Parathyroid adenoma (tissue), 2 donors: ENCODE data around the gene UAP1L1.

Experiments
- H2AFZ ChIP-seq: fragments of 300-600 bp; sonication (generic); one replicate; pipeline ENCODE4 v1.7.0; 2017; ENCODE audit warnings: antibody characterized with exemption, mild to moderate bottlenecking
- H3K27ac ChIP-seq: fragments of 300-600 bp; sonication (generic); one replicate; pipeline ENCODE4 v1.7.0; 2017
- H3K27me3 ChIP-seq: fragments of 300-600 bp; sonication (generic); one replicate; pipeline ENCODE4 v1.7.0; 2017; ENCODE audit warnings: low read length; ENCODE audit not compliant: control insufficient read depth, insufficient read depth
- H3K36me3 ChIP-seq: fragments of 300-600 bp; sonication (generic); one replicate; pipeline ENCODE4 v1.7.0; 2017; ENCODE audit warnings: low read length; ENCODE audit not compliant: control insufficient read depth, insufficient read depth
- H3K4me1 ChIP-seq: fragments of 300-600 bp; sonication (generic); one replicate; pipeline ENCODE4 v1.7.0; 2017; ENCODE audit warnings: control low read depth
- H3K4me2 ChIP-seq: fragments of 300-600 bp; sonication (generic); one replicate; pipeline ENCODE4 v1.7.0; 2017; ENCODE audit warnings: low read length
- H3K4me3 ChIP-seq: fragments of 300-600 bp; sonication (generic); one replicate; pipeline ENCODE4 v1.7.0; 2017; ENCODE audit warnings: low read depth, low read length
- H3K79me2 ChIP-seq: fragments of 300-600 bp; sonication (generic); one replicate; pipeline ENCODE4 v1.7.0; 2017; ENCODE audit warnings: control low read depth
- H3K9ac ChIP-seq: fragments of 300-600 bp; sonication (generic); one replicate; pipeline ENCODE4 v1.7.0; 2017; ENCODE audit warnings: mild to moderate bottlenecking
- H3K9me3 ChIP-seq: fragments of 300-600 bp; sonication (generic); one replicate; pipeline ENCODE4 v1.7.0; 2017; ENCODE audit warnings: low read length; ENCODE audit not compliant: control insufficient read depth
- CTCF ChIP-seq: fragments of 300-600 bp; sonication (generic); IDR thresholded peaks from one replicate; pipeline ENCODE4 v1.7.0; 2017; ENCODE audit warnings: antibody characterized with exemption, mild to moderate bottlenecking
- donor health status: primary hyperparathyroidism.

Gene UAP1L1

DNA sequence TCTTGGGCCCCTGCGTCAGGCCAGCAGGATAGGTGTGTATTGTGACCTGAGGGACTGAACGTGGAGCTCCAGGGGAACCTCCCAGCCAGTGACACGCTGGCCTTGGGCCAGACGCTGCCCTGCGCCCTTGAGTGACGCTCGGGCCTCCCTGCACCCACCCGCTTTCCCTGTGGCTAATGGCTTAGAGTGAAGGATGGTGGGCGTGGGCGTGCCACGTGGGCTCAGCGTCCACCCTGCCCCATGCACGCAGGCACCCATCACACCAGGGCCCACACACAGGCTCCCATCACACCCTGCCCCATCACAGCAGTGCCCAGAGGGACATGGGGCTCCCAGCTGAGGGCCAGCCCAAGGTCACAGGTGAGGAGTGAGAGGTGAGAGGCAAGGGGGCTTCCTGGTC is 40.3 kb upstream of the UAP1L1 start:
- TF ChIP-seq CTCF: no peak
- Histone ChIP-seq H3K4me2 (no peak overlapping the region), H3K4me3 (no peak overlapping the region), H3K9me3 (no peaks in the 10 kb centered on the region), H3K9ac (no peak overlapping the region), H3K27ac (no peak overlapping the region), H3K36me3 (no peaks in the 10 kb centered on the region), H2AFZ (no peak overlapping the region), H3K4me1 (no peaks in the 10 kb centered on the region), H3K27me3 (no peaks in the 10 kb centered on the region), H3K79me2 (no peaks in the 10 kb centered on the region)

DNA sequence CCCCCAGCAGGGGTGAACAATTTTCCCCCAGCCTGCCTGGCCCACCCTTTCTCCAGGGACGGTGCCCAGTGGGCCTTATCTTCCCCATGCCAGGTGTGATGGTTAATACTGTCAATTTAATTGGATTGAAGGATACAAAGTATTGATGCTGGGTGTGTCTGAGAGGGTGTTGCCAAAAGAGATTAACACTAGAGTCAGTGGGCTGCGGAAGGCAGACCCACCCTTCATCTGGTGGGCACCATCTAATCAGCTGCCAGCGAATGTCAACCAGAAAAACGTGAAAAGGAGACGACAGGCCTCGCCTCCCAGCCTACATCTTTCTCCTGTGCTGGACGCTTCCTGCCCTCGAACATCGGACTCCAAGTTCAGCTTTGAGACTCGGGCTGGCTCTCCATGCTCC is 39.8 kb upstream of the UAP1L1 start:
- Histone ChIP-seq H3K9ac (no peak overlapping the region), H3K36me3 (no peaks in the 10 kb centered on the region), H3K9me3 (no peaks in the 10 kb centered on the region), H3K4me1 (no peaks in the 10 kb centered on the region), H2AFZ (no peak overlapping the region), H3K79me2 (no peaks in the 10 kb centered on the region), H3K4me2 (no peak overlapping the region), H3K27ac (no peak overlapping the region), H3K27me3 (no peaks in the 10 kb centered on the region), H3K4me3 (no peak overlapping the region)
- TF ChIP-seq CTCF: no peak

DNA sequence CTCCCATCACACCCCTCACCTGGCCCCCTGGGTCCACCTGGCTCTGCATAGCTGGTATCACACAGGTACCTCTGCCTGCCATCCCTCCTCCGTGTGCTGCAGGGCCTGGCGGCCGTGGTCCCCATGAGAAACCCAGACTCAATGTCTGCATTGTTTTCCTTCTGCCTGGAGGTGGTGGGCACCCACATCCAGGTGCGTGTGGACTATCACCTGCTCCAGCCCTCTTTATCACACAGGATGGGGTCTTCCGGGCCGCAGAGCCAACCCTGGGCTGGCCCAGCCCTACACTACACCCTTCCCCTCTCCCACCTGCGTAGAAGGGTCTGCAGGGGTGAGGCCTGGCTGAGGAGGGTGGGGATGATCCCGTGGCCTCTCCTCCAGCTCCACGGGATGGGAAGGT is 38.4 kb upstream of the UAP1L1 start:
- no peaks in the 10 kb centered on the region for H3K4me1 ChIP-seq
- H3K4me2 ChIP-seq: no peak overlapping the region
- TF ChIP-seq CTCF: no peak
- no peak overlapping the region for H2AFZ ChIP-seq
- H3K27me3 ChIP-seq: no peaks in the 10 kb centered on the region
- no peak overlapping the region for H3K4me3 ChIP-seq
- no peaks in the 10 kb centered on the region for H3K9me3 ChIP-seq
- H3K27ac ChIP-seq: no peak overlapping the region
- no peaks in the 10 kb centered on the region for H3K36me3 ChIP-seq
- H3K9ac ChIP-seq: no peak overlapping the region
- H3K79me2 ChIP-seq: no peaks in the 10 kb centered on the region

- no peaks in the 10 kb centered on the region for H3K27me3 ChIP-seq
- H3K9me3 ChIP-seq: no peaks in the 10 kb centered on the region
- H3K27ac ChIP-seq: no peak overlapping the region
Measured at GRCh38 chr9:137039611-137040366, 37.5 kb upstream of the UAP1L1 start.

More at GRCh38 chr9:137039611-137040366, 37.5 kb upstream of the UAP1L1 start:
- Histone ChIP-seq H3K79me2 (no peaks in the 10 kb centered on the region), H2AFZ (no peak overlapping the region), H3K36me3 (no peaks in the 10 kb centered on the region), H3K4me3 (no peak overlapping the region), H3K4me2 (no peak overlapping the region), H3K4me1 (peaks cover 2% of the 10 kb centered on the region), H3K9ac (no peak overlapping the region)
- TF ChIP-seq CTCF: no peak
